ENCODE data around the gene POU2AF1.
A peak's percentile ranks its signal among the peaks of the same experiment; 100 is the strongest.
"Not testable (repeated sequence)": the region's sequence is repeated elsewhere in the genome, so short reads cannot be mapped to it uniquely, and the experiment has no call there.

Gene POU2AF1

GRCh38 chr11:111406091-111406490 is 27.0 kb upstream of the POU2AF1 start:
- TF ChIP-seq CTCF (IDR thresholded peaks at IDR 0.05; ENCODE audit: borderline replicate concordance, control extremely low read depth, extremely low read depth, insufficient read depth, missing control alignments), result no peak
- in situ Hi-C loops (cut with MboI; ENCODE audit: low sequenced_read_pairs, unreplicated experiment), result no loop called here
- no peak for DNase-seq (ENCODE audit: low spot score)

GRCh38 chr11:111405551-111405950 is 26.5 kb upstream of the POU2AF1 start:
- no peak for DNase-seq (ENCODE audit: low spot score)
- TF ChIP-seq CTCF (IDR thresholded peaks at IDR 0.05; ENCODE audit: borderline replicate concordance, control extremely low read depth, extremely low read depth, insufficient read depth, missing control alignments), result no peak
- in situ Hi-C loops (cut with MboI; ENCODE audit: low sequenced_read_pairs, unreplicated experiment), result no loop called here

- in situ Hi-C loops (cut with MboI; ENCODE audit: low sequenced_read_pairs, unreplicated experiment), result no loop called here
- no peak for DNase-seq (ENCODE audit: low spot score)
- TF ChIP-seq CTCF (IDR thresholded peaks at IDR 0.05; ENCODE audit: borderline replicate concordance, control extremely low read depth, extremely low read depth, insufficient read depth, missing control alignments), result no peak
These were observed 24.1 kb upstream of the POU2AF1 start for GRCh38 chr11:111403051-111403726.

- in situ Hi-C loops (cut with MboI; ENCODE audit: low sequenced_read_pairs, unreplicated experiment), result no loop called here
These were observed 23.3 kb upstream of the POU2AF1 start for GRCh38 chr11:111402411-111402810.

GRCh38 chr11:111401957-111402356 is 22.9 kb upstream of the POU2AF1 start:
- DNase-seq (ENCODE audit: low spot score); in situ Hi-C loops (cut with MboI; ENCODE audit: low sequenced_read_pairs, unreplicated experiment): not testable (repeated sequence)

More at GRCh38 chr11:111402411-111402810, 23.3 kb upstream of the POU2AF1 start:
- no peak for DNase-seq (ENCODE audit: low spot score)
- TF ChIP-seq CTCF (IDR thresholded peaks at IDR 0.05; ENCODE audit: borderline replicate concordance, control extremely low read depth, extremely low read depth, insufficient read depth, missing control alignments), result no peak

GRCh38 chr11:111400595-111400994 is 21.5 kb upstream of the POU2AF1 start:
- DNase-seq (ENCODE audit: low spot score), result no peak
- in situ Hi-C loops (cut with MboI; ENCODE audit: low sequenced_read_pairs, unreplicated experiment), result no loop called here
- TF ChIP-seq CTCF (IDR thresholded peaks at IDR 0.05; ENCODE audit: borderline replicate concordance, control extremely low read depth, extremely low read depth, insufficient read depth, missing control alignments), result no peak

GRCh38 chr11:111399187-111400031 is 20.3 kb upstream of the POU2AF1 start:
- TF ChIP-seq CTCF (IDR thresholded peaks at IDR 0.05; ENCODE audit: borderline replicate concordance, control extremely low read depth, extremely low read depth, insufficient read depth, missing control alignments), result peak; percentile 38
- DNase-seq (ENCODE audit: low spot score), result no peak
- in situ Hi-C loops (cut with MboI; ENCODE audit: low sequenced_read_pairs, unreplicated experiment), result no loop called here

All from GM13976 (cell line).